NCI-H446 treated with DMSO at 0.1 percent for 48 hours (cell line): ENCODE measurements around the gene ADGRB3.
"Not testable (repeated sequence)": the region's sequence is repeated elsewhere in the genome, so short reads cannot be mapped to it uniquely, and the experiment has no call there.

Experiments
- DNase-seq: peaks from one replicate; lab custom pipeline; 2025; lab: John Stamatoyannopoulos, UW

The ADGRB3 gene

DNA sequence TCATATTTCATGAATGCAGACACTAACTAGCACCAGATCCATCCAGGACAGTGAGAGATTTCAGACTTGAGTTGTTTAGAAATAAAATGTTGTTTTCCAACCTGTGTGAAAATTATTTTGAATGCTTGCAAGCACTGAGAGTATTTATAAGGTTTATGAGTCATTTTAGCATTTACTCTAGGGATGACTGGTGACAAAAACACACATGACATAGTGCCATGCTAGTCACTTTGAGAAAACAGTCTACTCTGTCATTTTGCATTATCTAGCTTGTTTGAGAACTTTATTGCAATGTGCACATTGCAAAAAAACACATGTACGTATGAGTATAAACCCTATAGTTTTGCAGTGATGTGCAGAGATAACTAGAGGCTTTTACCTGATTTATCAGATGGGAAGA lies 705.1 kb downstream of the ADGRB3 start:
- no peak for DNase-seq

DNA sequence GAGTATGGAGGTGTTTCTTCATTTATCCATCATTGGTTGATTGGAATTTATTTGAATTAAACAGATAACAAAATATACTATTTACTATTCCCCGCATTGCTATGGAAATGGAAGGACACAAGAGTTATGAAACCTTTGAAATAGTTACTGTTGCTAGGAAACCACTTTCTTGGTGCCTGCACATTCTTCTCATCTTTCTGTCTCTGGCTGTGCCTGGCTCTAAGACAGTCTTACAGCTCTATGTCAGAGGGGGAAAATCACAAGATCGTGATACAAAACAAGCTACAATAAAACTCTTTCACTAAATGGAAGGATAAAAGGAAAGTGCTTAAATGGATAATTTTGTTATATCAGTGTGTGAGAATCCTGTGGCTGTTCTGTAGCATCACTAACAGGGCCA lies 708.8 kb downstream of the ADGRB3 start:
- no peak for DNase-seq

DNA sequence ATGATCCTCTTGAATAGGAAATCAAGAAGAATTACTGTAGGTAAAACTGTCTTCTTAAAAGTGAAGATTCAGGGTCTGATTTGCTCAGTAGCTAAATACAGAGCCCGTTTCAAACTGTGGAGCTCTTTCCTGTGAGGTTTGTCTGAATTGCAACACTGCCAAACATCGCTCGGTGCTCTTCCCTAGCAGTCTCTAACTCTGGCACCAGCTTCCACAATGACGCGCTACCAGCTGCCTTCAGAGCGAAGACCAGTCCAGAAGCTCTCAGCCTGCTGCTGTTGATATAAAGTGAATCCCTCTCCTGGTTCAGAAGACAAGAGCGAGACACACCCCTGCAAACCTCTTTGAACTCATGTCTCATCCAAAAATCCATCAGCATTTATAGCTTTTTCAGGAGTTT lies 714.7 kb downstream of the ADGRB3 start:
- DNase-seq, result peak; percentile 91

DNA sequence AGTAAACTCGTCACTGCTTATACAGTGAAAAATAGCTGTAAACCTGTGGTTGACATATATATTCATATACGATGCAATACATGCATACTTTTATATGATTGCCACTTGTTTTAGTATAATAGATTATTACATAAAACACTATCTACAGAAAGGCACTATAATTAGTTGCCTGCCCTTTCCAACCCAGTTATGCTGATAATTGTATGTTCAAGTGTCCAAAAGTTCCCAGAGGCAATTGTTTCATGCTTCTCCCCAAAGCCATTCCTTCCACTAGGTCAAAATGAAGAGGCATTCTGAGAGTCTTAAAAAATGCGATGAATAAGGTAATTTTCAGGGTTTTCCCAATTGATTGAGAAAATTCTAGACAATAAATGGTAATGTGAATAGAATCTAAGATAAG lies 727.1 kb downstream of the ADGRB3 start:
- DNase-seq, result no peak

DNA sequence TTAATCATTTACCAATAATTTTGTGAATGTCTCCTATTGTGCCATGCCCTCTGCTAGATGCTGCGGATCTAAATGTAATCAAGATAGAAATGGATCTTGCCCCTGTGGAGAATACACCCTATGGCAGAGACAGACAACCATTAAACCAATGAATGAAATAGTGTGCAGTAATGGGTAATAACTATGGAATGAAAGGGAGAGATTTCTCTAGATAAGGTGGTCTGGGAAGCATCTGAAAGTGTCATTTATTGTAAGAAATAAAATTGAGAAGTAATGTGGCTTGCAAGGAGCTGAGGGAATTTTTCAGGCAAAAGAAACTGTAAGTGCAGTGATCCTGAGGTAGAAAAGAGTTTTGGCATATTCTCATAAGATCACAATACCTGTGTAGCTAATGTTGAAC lies 731.7 kb downstream of the ADGRB3 start:
- no peak for DNase-seq

DNA sequence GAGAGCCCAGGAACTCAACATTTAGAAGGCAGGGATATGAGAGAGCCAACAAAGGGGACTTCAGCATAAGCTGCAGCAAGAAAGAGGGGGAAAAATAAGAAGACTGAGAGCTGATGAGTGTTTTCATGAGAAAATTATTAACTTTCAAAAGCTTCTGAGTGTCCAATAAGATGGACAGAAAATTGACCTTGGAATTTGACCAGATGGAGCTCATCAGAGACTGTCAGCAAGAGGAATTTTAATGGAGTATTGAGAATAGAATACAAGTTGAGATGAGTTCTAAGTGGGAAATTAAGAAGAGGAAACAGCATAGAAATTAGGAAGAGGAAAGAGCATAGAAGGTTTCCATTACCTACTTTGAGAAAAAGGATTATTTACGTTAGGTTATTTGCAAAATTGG lies 733.5 kb downstream of the ADGRB3 start:
- DNase-seq, result no peak

DNA sequence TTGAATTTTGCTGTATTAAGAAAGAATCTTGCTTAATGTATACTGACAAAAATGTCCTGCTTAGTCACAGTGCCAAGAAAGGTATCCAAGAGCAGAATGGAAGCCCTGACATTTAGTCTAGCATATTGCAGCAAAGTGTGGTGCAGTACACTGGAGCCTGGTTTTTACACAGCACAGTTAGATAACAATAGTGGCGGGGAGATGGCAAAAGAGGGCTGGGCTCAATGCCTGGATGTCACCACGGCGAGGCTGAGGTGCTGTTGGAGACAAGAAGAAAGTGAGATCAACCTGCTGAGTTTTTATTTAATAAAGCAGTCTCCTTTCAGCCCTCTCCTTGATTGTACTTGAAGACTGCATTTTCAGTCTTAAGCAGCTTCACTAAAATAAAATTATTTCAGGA lies 735.7 kb downstream of the ADGRB3 start:
- no peak for DNase-seq

DNA sequence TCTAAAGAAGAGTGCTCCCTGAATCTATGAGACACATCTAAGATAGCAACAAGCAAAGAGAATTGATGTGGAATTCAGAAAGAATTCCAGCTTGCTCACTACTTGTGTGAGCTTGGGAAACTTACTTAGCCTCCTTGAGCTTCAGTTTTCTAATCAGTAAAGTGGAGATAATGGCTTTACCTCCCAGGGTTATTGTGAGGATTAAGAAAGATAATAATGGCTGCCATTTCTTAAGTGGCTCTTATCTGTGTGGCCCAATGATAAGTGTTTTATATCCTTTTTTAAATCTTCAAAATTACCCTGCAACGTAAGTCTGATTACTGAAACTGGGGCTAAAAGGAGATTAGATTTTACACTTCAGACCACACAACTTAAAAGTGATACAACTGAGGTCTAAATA lies 743.2 kb downstream of the ADGRB3 start:
- no peak for DNase-seq

DNA sequence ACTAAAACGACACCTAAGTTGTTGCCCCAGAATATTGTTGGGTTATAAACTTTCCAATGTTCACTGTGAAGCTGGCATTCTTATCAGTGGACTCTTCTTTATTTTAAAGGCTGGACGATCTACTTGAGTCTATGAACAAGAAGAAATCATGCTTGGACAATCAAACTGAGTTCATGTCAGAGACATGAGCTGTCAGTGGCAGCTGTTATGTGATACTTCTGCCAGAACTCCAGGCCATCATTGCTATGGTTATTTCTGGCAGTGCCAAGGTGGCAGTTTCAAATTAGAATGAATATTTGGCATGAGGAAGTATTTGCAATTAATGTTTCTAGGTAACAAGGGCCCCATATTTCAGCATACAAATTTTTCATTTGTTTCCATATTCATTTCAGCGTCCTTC lies 744.4 kb downstream of the ADGRB3 start:
- peak; percentile 93 for DNase-seq

DNA sequence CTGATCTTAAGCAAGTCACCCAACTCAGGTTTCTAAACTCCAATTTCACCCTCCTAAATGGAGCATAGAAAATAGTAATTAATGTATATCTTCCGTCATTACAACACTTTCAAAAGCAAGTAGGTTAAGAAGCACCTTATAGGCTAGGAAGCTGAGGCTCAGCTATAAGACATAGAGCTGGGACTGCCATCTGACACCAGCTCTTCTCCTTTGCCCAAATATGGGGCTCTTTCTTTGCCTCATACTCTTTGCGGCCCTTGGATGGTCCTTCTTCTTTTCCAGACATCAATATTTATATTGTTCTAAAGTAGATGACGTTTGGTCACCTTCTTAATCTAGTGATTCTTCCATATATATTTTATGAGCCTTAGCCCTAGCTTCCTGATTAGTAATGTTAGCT lies 748.5 kb downstream of the ADGRB3 start:
- no peak for DNase-seq

DNA sequence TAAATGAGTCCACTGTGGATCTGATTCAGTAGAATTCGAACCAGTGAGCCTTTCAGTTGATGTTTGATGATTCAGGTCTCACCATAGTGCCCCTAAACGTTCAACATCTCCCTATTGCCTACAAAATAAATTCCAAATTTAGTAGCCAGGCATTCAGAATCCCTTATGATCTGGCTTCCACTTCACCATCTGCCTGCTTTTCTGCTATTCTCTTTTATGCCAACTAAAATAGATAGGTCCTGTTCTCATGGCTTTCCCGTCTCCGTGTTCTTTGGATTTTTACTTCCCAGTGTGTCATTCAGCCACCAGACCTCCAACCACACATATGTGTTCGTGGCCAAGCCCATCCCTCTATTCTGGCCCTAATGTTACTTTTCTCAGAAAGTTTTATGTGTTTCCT lies 751.3 kb downstream of the ADGRB3 start:
- DNase-seq, result peak; percentile 58

DNA sequence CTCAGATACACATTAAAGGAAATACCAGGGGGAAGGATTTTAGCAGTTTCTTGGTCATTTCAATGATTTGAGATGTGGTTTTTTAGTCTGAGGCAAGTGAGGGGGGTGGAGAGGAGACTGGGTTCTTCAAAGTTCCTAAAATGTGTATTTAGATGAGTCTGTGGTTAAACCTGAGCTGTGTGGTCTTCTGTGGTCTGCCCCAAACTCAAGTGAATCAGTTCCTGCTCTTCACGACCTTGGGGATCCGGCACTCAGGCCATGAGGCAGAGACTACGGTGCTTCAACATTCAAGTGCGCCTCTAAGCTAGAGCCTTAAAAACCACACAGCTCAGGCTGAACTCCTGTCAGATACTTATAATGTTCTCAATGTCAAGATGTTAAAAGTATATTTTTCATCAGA lies 755.0 kb downstream of the ADGRB3 start:
- DNase-seq, result no peak

DNA sequence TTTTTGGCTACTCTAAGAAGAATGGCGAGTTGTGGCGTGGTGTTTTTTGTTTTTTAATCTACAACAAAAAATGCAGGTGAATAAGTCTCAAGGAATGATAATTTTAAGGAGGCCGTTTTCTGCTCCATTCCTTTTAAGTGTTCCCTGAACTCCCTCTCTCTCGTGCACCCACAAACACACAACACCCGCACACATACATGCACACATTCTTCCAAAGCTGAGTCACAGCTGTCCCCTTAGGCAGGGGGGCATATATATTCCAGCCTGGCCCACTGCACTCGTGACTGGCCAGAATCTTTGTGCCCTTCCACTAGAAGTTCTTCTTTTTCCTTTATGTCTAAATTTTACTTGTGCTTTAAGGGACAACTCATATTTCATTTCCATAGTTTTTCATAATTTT lies 756.0 kb downstream of the ADGRB3 start:
- DNase-seq, result no peak

DNA sequence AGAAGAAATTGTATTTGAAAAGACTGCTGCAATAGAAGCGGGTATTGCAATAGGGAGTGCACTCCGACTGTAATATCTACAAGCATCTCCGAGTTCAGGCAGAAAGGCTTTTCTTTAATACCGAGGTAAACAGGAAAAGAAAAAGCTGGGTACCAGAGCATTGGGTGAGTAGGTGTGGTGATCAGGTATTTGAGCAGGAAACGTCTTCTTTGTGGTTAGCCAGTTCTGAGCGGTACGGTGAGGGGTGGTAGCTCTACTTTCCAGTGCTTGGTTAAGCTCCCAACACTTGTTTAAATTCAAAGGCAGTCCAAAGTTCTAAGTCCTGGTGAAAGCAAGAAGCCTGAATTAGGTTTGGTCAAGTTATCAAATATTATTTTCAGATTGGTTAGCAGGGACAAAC lies 757.7 kb downstream of the ADGRB3 start:
- DNase-seq, result no peak

DNA sequence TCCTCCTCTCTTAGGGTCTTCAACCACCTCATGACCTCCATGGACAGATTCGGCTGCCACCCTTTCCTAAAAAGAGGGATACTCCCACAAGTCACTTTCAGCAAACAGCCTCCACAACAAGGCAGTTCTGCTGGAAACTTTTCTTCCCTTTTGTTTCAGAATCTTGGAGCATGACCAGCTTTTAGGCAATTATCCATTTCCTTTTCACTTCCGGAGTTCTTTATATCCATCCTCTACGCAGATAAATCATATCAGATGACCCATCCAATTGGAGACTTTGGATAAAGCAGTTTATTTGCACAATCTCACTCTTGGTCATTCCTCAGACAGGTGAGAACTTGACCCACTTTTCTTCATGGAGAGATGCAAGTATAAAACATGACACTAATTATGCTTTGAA lies 763.2 kb downstream of the ADGRB3 start:
- no peak for DNase-seq

DNA sequence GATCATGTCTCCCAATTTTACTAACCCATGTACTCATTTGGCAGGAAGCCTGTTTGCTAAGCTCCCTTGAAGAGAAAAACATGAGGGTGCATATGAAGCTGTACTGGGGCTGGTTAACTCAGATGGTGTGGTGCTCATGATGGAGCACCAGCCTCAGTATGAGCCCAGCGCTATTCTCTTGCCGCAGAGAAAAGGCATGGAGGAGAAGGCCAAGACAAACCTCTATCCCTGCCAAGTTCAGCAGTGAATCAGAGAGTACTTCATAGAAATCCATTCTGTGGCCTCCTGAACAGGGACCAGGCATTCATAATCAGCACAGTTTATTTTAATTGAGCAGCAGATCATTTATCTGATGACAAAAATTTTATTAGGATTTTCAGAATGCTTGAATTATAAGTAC lies 763.6 kb downstream of the ADGRB3 start:
- DNase-seq, result peak; percentile 87

DNA sequence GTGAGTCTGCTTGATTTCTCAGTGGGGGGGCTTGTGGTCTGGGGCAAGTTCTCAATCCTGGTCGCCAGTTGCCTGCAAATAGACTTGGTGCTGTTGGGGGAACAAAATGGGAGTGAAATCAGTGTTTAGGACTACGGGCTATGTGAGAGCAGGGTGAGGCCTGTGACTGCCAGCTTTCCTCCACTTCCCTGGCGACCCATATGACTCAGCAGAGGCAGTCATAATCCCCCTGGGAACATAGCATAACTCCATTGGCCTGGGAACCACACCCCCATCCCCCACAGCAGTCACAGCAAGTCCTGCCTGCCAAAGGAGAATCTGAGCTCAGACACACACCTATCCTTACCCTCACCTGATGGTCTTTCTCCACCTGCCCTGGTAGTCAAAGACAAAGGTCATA lies 773.8 kb downstream of the ADGRB3 start:
- DNase-seq, result no peak

DNA sequence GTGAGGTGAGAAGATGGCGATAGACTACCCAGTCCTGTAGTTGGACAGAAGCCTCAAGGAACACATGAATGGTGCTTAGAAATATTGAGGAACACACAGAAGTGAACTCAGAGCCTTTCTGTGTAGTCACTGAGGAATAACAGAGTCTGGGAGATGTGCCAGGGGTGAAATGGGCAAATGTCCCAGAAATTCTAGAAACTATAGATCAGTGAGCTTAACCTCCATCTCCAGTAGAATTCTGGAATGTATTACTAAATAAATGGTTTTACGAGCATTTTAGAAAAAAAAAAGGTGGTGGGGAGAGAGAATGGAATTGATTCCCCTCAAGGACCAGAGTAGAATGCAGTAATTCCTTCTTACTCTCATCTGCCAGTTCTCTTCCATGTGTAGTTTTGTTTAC lies 781.7 kb downstream of the ADGRB3 start:
- peak; percentile 94 for DNase-seq

DNA sequence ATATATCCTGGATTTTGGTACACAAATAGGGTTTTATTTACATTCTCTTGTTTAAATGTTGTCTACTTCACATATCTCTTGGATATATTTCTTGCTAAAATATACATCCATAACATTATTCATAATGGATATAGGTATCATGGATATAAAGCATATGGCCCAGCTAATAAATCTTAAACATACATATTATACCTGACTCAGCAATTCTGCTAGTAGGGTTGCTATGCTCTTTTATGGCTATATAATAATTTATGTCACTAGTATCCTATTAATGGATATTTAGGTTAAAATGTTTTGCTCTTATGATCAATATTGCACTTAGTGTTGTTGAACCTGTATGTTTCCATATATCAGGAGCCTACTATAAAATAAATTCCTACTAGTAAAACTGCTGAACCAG lies 786.2 kb downstream of the ADGRB3 start:
- DNase-seq, result no peak

DNA sequence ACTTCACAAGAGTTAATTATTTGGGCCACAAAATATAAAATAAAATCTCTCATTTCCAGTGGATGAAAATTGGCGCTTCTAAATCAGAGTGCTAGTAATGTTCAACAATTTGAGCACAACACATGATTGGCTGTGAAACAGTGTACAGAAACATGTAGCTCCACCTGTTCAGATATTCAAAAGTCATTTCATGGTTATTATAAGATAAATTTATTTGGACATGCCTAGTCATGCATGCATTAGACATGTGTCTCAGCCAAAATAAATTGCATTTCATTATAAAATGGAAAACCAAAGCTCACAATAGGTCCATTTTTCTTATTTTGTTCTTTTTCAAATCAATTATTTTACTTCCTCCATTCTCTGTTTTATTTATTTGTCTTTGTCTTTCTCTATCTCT lies 786.9 kb downstream of the ADGRB3 start:
- DNase-seq, result peak; percentile 47

DNA sequence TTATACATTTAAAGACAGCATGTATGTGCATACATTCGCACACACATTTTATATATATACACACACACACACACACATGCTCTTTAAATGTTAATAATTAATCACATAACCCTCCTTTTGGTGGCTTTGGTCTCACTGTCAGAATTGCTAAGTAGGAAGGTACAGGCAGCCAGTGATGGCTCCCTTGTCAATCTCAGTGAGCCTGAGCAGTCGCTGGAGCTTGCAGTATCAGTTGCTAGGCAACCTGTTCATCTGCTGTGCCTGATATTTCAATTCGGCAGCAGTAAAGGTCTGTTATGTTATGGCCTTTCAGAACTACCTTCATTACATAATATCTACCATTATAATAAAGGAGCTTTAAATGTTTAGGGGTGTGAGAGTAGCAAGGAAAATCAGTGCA lies 787.4 kb downstream of the ADGRB3 start:
- peak; percentile 69 for DNase-seq

DNA sequence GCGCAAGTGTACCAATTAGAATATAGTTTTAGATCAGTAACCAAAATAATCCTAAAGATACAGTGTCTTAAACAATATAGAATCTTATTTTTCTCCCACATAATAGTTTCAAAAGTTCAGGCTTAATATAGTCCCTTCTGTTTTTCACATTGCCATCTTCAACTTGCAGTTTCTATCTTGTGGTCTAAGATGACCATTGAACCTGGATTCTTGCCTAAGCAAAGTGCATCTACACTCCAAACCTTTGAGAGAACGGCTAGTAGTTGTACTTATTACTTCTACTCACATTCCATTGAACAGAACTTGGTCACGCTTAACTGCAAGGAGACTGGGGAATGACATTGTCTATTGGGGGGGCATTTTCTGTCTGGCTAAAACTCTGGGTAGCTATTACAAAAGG lies 788.7 kb downstream of the ADGRB3 start:
- no peak for DNase-seq

DNA sequence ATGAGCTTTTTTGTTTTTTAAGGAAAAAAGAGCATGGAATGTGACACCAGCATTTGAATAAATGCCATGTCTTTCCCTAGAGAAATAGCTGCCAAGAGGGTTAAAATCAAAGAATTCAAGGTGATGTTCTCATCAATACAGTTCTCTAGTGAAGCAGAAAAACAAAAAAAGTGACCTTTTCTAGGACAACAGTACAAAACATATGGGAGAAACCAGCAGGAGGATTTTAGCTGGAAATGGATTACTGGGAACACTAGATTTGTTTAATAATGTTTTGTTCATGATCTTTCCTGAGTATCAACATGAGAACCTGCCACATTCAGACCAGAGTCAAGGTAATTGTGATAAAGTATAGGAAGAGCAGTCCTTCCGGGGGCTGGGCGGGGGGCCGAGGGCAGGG lies 789.5 kb downstream of the ADGRB3 start:
- DNase-seq, result no peak

DNA sequence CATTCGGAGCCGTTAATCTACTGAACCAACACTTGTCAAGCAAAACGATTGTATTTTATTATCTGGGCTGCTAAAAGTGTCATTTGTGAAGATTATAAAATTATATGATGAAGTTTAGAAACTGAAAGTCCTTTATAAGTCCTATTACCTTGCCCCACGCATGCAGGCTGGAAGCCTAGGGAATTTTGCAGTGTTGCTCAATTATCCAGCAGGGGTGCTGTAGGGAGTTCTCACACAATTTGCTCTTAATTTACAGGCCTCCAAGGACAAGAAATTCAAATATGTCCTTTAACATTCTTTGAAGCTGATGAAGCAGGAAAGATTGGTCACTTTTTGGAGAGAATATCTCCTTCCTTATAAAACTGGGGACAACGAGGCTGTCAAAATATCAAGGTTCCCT lies 792.8 kb downstream of the ADGRB3 start:
- DNase-seq, result no peak

DNA sequence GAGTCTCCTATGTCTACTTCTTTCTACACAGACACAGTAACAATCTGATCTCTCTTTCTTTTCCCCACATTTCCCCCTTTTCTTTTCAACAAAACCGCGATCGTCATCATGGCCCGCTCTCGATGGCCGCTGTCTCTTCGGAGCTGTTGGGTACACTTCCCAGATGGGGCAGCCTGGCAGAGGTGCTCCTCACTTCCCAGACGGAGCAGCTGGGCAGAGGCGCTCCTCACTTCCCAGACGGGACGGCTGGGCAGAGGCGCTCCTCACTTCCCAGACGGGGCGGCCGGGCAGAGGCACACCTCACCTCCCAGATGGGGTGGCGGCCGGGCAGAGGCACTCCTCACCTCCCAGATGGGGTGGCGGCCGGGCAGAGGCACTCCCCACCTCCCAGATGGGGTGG lies 797.1 kb downstream of the ADGRB3 start:
- not testable (repeated sequence) for DNase-seq
